Hair follicle dermal papilla cell (primary cell): ENCODE data around the gene DPPA3. TPM values are rescaled to one million over a fixed set of nuclear protein-coding genes. Genes with fewer than 3 reads are reported as not detected.

ENCODE experiments used
- total RNA-seq: library from RNA; depleted of rRNA; stranded (reverse); fragments of >200 nt; gene quantifications from 2 replicates; pipeline ENCODE4 v1.2.3, GENCODE V29; 2012

The DPPA3 gene
- not detected in 2 replicates for total RNA-seq

GRCh38 chr12:7711133-7711532 lies at the start of gene DPPA3:
TSS of gene DPPA3 (plus strand) at chr12:7711433. CDS start at chr12:7711571, 138 bp downstream.

GRCh38 chr12:7695566-7696197 lies 15.6 kb upstream of the DPPA3 start, which contains the start of gene GDF3:
TSS of gene GDF3 (minus strand) at chr12:7695775. CDS start at chr12:7695728, 47 bp downstream.

GRCh38 chr12:7747246-7747645 lies 36.0 kb downstream of the DPPA3 start, which contains the start of gene CLEC4C:
TSS of gene CLEC4C (minus strand) at chr12:7747375. CDS start at chr12:7747348, 27 bp downstream.

Other genes with a start within 250 kb of the DPPA3 start
- gene CD163, start 207.7 kb upstream of the DPPA3 start, total RNA-seq: 0.24 and 0.49 TPM in 2 replicates
- gene APOBEC1, start 45.5 kb upstream of the DPPA3 start, total RNA-seq: not detected in 2 replicates
- gene GDF3, start 15.7 kb upstream of the DPPA3 start, total RNA-seq: not detected in 2 replicates
- not detected in 2 replicates for gene CLEC4C, start 35.9 kb downstream of the DPPA3 start, total RNA-seq
- not detected in 2 replicates for gene NANOGNB, start 53.8 kb downstream of the DPPA3 start, total RNA-seq
- gene NANOG, start 78.0 kb downstream of the DPPA3 start, total RNA-seq: not detected in 2 replicates
- gene SLC2A14, start 161.5 kb downstream of the DPPA3 start, total RNA-seq: 0.16 and 0.24 TPM in 2 replicates
- gene SLC2A3, start 224.8 kb downstream of the DPPA3 start, total RNA-seq: 74.5 and 75.3 TPM in 2 replicates